Sigmoid colon (tissue), 4 donors: ENCODE results near the gene TADA2A.

ENCODE experiments used
- POLR2A ChIP-seq, 2 donors: fragments of 450-650 bp; IDR thresholded peaks; one replicate each; pipeline ENCODE4 v1.6.1; 2016; ENCODE audit warnings: antibody characterized with exemption in 2 of 2, mild to moderate bottlenecking in 2 of 2, moderate library complexity in 2 of 2
- POLR2AphosphoS5 ChIP-seq, 4 donors: sonication (generic); formaldehyde crosslinking; IDR thresholded peaks; one replicate each; pipeline ENCODE4 v1.6.1; 2017; ENCODE audit warnings: antibody characterized with exemption in 4 of 4
- TF ChIP-seq, protein P1 (sequence below), 4 experiments: fragments of 450-650 bp in 3 of 4; fragments of 200-600 bp in 1 of 4; IDR thresholded peaks; one replicate each; pipeline ENCODE4 v1.5.1; 2016 to 2019; ENCODE audit warnings: antibody characterized with exemption in 4 of 4, mild to moderate bottlenecking in 3 of 4, moderate library complexity in 2 of 4

GRCh38 chr17:37520174-37520573 lies 113.5 kb downstream of the TADA2A start:
- TF ChIP-seq, protein P1, sequence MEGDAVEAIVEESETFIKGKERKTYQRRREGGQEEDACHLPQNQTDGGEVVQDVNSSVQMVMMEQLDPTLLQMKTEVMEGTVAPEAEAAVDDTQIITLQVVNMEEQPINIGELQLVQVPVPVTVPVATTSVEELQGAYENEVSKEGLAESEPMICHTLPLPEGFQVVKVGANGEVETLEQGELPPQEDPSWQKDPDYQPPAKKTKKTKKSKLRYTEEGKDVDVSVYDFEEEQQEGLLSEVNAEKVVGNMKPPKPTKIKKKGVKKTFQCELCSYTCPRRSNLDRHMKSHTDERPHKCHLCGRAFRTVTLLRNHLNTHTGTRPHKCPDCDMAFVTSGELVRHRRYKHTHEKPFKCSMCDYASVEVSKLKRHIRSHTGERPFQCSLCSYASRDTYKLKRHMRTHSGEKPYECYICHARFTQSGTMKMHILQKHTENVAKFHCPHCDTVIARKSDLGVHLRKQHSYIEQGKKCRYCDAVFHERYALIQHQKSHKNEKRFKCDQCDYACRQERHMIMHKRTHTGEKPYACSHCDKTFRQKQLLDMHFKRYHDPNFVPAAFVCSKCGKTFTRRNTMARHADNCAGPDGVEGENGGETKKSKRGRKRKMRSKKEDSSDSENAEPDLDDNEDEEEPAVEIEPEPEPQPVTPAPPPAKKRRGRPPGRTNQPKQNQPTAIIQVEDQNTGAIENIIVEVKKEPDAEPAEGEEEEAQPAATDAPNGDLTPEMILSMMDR (IDR thresholded peaks at IDR 0.05) = no peak
- TF ChIP-seq POLR2AphosphoS5 (IDR thresholded peaks at IDR 0.05) = no peak
- TF ChIP-seq POLR2A (IDR thresholded peaks at IDR 0.05) = no peak
